Measurements from ENCODE around the gene CDHR3.
A peak's percentile ranks its signal among the peaks of the same experiment; 100 is the strongest.

CDHR3 gene

GRCh38 chr7:106029451-106029850 lies 66.4 kb downstream of the CDHR3 start:
- no peak for DNase-seq (ENCODE audit: low spot score)

- DNase-seq (ENCODE audit: low spot score): no peak
These were observed 66.9 kb downstream of the CDHR3 start for GRCh38 chr7:106029941-106030340.

- DNase-seq (ENCODE audit: low spot score): no peak
These were observed 68.4 kb downstream of the CDHR3 start for GRCh38 chr7:106031300-106032035.

- DNase-seq (ENCODE audit: low spot score): no peak
These were observed 69.2 kb downstream of the CDHR3 start for GRCh38 chr7:106032295-106032694.

GRCh38 chr7:106033735-106034134 lies 70.7 kb downstream of the CDHR3 start:
- DNase-seq (ENCODE audit: low spot score): no peak

GRCh38 chr7:106034383-106034782 lies 71.3 kb downstream of the CDHR3 start:
- DNase-seq (ENCODE audit: low spot score): no peak

- no peak for DNase-seq (ENCODE audit: low spot score)
These were observed 72.5 kb downstream of the CDHR3 start for GRCh38 chr7:106035568-106035967.

- DNase-seq (ENCODE audit: low spot score): no peak
These were observed 72.9 kb downstream of the CDHR3 start for GRCh38 chr7:106036004-106036403.

- no peak for DNase-seq (ENCODE audit: low spot score)
These were observed 74.6 kb downstream of the CDHR3 start for GRCh38 chr7:106037489-106038176.

GRCh38 chr7:106038289-106038688 lies 75.2 kb downstream of the CDHR3 start:
- DNase-seq (ENCODE audit: low spot score): no peak

GRCh38 chr7:106038916-106039315 lies 75.9 kb downstream of the CDHR3 start:
- no peak for DNase-seq (ENCODE audit: low spot score)

GRCh38 chr7:106039486-106040060 lies 76.5 kb downstream of the CDHR3 start:
- DNase-seq (ENCODE audit: low spot score): no peak

- DNase-seq (ENCODE audit: low spot score): peak; percentile 71
These were observed 78.2 kb downstream of the CDHR3 start for GRCh38 chr7:106041140-106041717.

- DNase-seq (ENCODE audit: low spot score): no peak
These were observed 79.1 kb downstream of the CDHR3 start for GRCh38 chr7:106042196-106042611.

- no peak for DNase-seq (ENCODE audit: low spot score)
These were observed 82.1 kb downstream of the CDHR3 start for GRCh38 chr7:106045139-106045538.

GRCh38 chr7:106045586-106045985 lies 82.5 kb downstream of the CDHR3 start:
- no peak for DNase-seq (ENCODE audit: low spot score)

- DNase-seq (ENCODE audit: low spot score): no peak
These were observed 84.1 kb downstream of the CDHR3 start for GRCh38 chr7:106047184-106047583.

GRCh38 chr7:106047818-106048705 lies 85.0 kb downstream of the CDHR3 start:
- no peak for DNase-seq (ENCODE audit: low spot score)

GRCh38 chr7:106048706-106049020 lies 85.6 kb downstream of the CDHR3 start:
- no peak for DNase-seq (ENCODE audit: low spot score)

- no peak for DNase-seq (ENCODE audit: low spot score)
These were observed 86.2 kb downstream of the CDHR3 start for GRCh38 chr7:106049139-106049752.

- peak; percentile 61 for DNase-seq (ENCODE audit: low spot score)
These were observed 87.1 kb downstream of the CDHR3 start for GRCh38 chr7:106050002-106050745.

All from HuH-7.5 (cell line).